ENCODE data around the gene GNAZ. TPM values are rescaled to one million over a fixed set of nuclear protein-coding genes. Genes with fewer than 3 reads are reported as not detected.

GNAZ gene
- total and polyA plus RNA-seq, 2 experiments from 2014 or later, result 0.24 to 0.65 TPM

DNA sequence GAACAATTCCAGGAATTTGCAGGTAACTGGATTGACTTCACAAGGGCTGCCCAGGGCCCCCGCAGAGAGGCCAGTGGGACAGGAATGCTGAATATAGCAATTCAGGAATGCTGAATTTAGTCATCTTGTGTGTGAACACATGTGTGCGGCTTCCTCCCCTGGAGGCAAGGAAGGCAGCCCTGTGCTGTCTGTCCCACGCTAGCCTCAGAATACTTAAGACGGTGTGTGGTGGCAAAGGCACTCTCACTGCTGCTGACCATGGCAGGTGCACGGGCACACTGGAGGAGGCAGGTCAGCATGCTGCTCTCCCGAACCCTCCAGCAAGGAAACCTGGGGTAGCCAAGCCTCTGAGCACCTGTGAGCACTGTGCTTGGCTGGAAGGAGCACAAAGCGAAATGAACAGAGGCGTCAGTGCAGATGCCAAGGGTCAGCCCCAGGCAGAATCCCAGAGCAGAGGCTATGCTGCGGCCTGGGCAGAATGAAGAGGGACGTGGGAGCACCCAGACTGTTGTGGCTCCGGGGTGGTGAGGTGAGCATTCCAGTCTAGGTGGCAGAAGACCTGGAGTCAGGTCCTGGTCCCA is 2.7 kb downstream of the GNAZ start:
- Histone ChIP-seq H3K4me2 (ENCODE audit: unreplicated experiment) (no peak overlapping the region), H3K36me3 (ENCODE audit: low read depth) (no peaks in the 10 kb centered on the region), H3K27ac (no peak overlapping the region), H3K4me1 (ENCODE audit: insufficient read depth) (no peaks in the 10 kb centered on the region), H3F3A (ENCODE audit: insufficient read depth) (no peaks in the 10 kb centered on the region), H3K4me3 (no peak overlapping the region), H4K20me1 (ENCODE audit: insufficient read depth) (no peaks in the 10 kb centered on the region), H3K79me2 (ENCODE audit: insufficient read depth) (no peaks in the 10 kb centered on the region), H2AFZ (no peak overlapping the region), H3K9me2 (ENCODE audit: insufficient read depth) (no peaks in the 10 kb centered on the region), H3K27me3 (replicated peaks; ENCODE audit: insufficient read depth) (no peaks in the 10 kb centered on the region), H3K9me3 (ENCODE audit: low read depth) (no peaks in the 10 kb centered on the region), H3K9ac (no peak overlapping the region)
- TF ChIP-seq EZH2phosphoT487 (IDR thresholded peaks at IDR 0.05; ENCODE audit: insufficient read depth, low read depth) (no peak), EZH2 (IDR thresholded peaks at IDR 0.05; ENCODE audit: insufficient read depth, poor library complexity, severe bottlenecking) (no peak)
- WGBS, 2 experiments (ENCODE audit: low coverage in 1 of 2, low lambda C conversion rate in 2 of 2, missing lambda C conversion rate in 2 of 2), result 88 to 91% methylated on average over 11 of the region's 11 CpGs
- in situ Hi-C loops (cut with MboI), result no loop called here
- DNase-seq, result no peak

- no peak overlapping the region for H3K4me3 ChIP-seq
- no peaks in the 10 kb centered on the region for H3K9me3 ChIP-seq (ENCODE audit: low read depth)
- H3K27me3 ChIP-seq (replicated peaks; ENCODE audit: insufficient read depth), result no peaks in the 10 kb centered on the region
- H3K4me1 ChIP-seq (ENCODE audit: insufficient read depth), result no peaks in the 10 kb centered on the region
- H3K9ac ChIP-seq, result no peak overlapping the region
- H2AFZ ChIP-seq, result no peak overlapping the region
- H4K20me1 ChIP-seq (ENCODE audit: insufficient read depth), result no peaks in the 10 kb centered on the region
- no peaks in the 10 kb centered on the region for H3K9me2 ChIP-seq (ENCODE audit: insufficient read depth)
- H3K79me2 ChIP-seq (ENCODE audit: insufficient read depth), result no peaks in the 10 kb centered on the region
- H3K27ac ChIP-seq, result no peak overlapping the region
- in situ Hi-C loops (cut with MboI), result no loop called here
- no peaks in the 10 kb centered on the region for H3K36me3 ChIP-seq (ENCODE audit: low read depth)
- TF ChIP-seq EZH2phosphoT487 (IDR thresholded peaks at IDR 0.05; ENCODE audit: insufficient read depth, low read depth) (no peak), EZH2 (IDR thresholded peaks at IDR 0.05; ENCODE audit: insufficient read depth, poor library complexity, severe bottlenecking) (no peak)
- no peak overlapping the region for H3K4me2 ChIP-seq (ENCODE audit: unreplicated experiment)
- H3F3A ChIP-seq (ENCODE audit: insufficient read depth), result no peaks in the 10 kb centered on the region
- DNase-seq, result no peak
- 68 to 70% methylated on average over 13 of the region's 13 CpGs for WGBS, 2 experiments (ENCODE audit: low coverage in 1 of 2, low lambda C conversion rate in 2 of 2, missing lambda C conversion rate in 2 of 2)
Observed at GRCh38 chr22:23073526-23074229, 3.4 kb downstream of the GNAZ start.

DNA sequence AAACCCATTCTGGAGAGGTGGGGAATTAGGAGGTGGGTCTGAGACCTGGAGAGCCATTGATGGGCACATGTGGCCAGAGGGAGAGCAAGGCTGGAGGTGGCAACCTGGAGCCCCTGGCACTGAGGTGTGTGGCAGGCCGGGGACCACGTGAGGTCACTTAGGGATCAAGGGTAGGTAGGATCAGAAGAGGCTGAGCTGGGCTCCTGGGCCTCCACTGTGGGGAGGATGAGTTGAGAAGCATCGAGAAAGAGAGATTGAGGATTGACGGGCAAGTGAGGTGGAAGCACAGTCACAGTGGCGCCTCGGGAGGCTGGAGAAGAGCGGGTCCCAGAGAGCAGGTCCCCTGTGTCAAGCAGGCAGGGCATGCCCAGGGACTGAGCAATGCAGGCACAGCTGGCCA is 4.1 kb downstream of the GNAZ start:
- 87 to 90% methylated on average over 7 of the region's 7 CpGs for WGBS, 2 experiments (ENCODE audit: low coverage in 1 of 2, low lambda C conversion rate in 2 of 2, missing lambda C conversion rate in 2 of 2)
- Histone ChIP-seq H3K4me2 (ENCODE audit: unreplicated experiment) (no peak overlapping the region), H3K9me3 (ENCODE audit: low read depth) (no peaks in the 10 kb centered on the region), H3K9me2 (ENCODE audit: insufficient read depth) (no peaks in the 10 kb centered on the region), H3F3A (ENCODE audit: insufficient read depth) (no peaks in the 10 kb centered on the region), H3K27me3 (replicated peaks; ENCODE audit: insufficient read depth) (no peaks in the 10 kb centered on the region), H3K36me3 (ENCODE audit: low read depth) (no peaks in the 10 kb centered on the region), H3K79me2 (ENCODE audit: insufficient read depth) (no peaks in the 10 kb centered on the region), H3K4me3 (no peak overlapping the region), H4K20me1 (ENCODE audit: insufficient read depth) (no peaks in the 10 kb centered on the region), H3K27ac (no peak overlapping the region), H3K9ac (no peak overlapping the region), H3K4me1 (ENCODE audit: insufficient read depth) (no peaks in the 10 kb centered on the region), H2AFZ (no peak overlapping the region)
- DNase-seq, result no peak
- no peak for TF ChIP-seq EZH2 (IDR thresholded peaks at IDR 0.05; ENCODE audit: insufficient read depth, poor library complexity, severe bottlenecking)
- TF ChIP-seq EZH2phosphoT487 (IDR thresholded peaks at IDR 0.05; ENCODE audit: insufficient read depth, low read depth), result no peak
- in situ Hi-C loops (cut with MboI), result no loop called here

- H3K4me3 ChIP-seq, result no peak overlapping the region
- no peak overlapping the region for H3K9ac ChIP-seq
- no peaks in the 10 kb centered on the region for H3K27me3 ChIP-seq (replicated peaks; ENCODE audit: insufficient read depth)
- H3F3A ChIP-seq (ENCODE audit: insufficient read depth), result no peaks in the 10 kb centered on the region
- no peaks in the 10 kb centered on the region for H3K79me2 ChIP-seq (ENCODE audit: insufficient read depth)
- no peaks in the 10 kb centered on the region for H3K4me1 ChIP-seq (ENCODE audit: insufficient read depth)
- TF ChIP-seq EZH2 (IDR thresholded peaks at IDR 0.05; ENCODE audit: insufficient read depth, poor library complexity, severe bottlenecking) (no peak), EZH2phosphoT487 (IDR thresholded peaks at IDR 0.05; ENCODE audit: insufficient read depth, low read depth) (no peak)
- no peaks in the 10 kb centered on the region for H4K20me1 ChIP-seq (ENCODE audit: insufficient read depth)
- no peaks in the 10 kb centered on the region for H3K9me2 ChIP-seq (ENCODE audit: insufficient read depth)
- H3K4me2 ChIP-seq (ENCODE audit: unreplicated experiment), result no peak overlapping the region
- no peak for DNase-seq
- H3K36me3 ChIP-seq (ENCODE audit: low read depth), result no peaks in the 10 kb centered on the region
- H3K27ac ChIP-seq, result no peak overlapping the region
- 56 to 68% methylated on average over 4 of the region's 4 CpGs for WGBS, 2 experiments (ENCODE audit: low coverage in 1 of 2, low lambda C conversion rate in 2 of 2, missing lambda C conversion rate in 2 of 2)
- in situ Hi-C loops (cut with MboI), result no loop called here
- H3K9me3 ChIP-seq (ENCODE audit: low read depth), result no peaks in the 10 kb centered on the region
- H2AFZ ChIP-seq, result no peak overlapping the region
Observed at GRCh38 chr22:23075050-23075449, 4.7 kb downstream of the GNAZ start.
